WERI-Rb-1 (cell line): Measurements from ENCODE around the gene HPCA.

Experiments
- DNase-seq: peaks from one replicate; pipeline ENCODE4 v3.0.0-alpha.2; 2020
- H3K27ac ChIP-seq: fragments of 250-450 bp; sonication (Bioruptor Pico); 2 replicates; pipeline ENCODE4 v1.5.1; 2020; ENCODE audit warnings: mild to moderate bottlenecking, moderate library complexity
- H3K27me3 ChIP-seq: fragments of 250-450 bp; sonication (Bioruptor Pico); 2 replicates; pipeline ENCODE4 v1.5.1; 2021; ENCODE audit warnings: mild to moderate bottlenecking, low read depth, moderate library complexity; ENCODE audit not compliant: insufficient read depth, severe bottlenecking
- H3K36me3 ChIP-seq: fragments of 250-450 bp; sonication (Bioruptor Pico); 2 replicates; pipeline ENCODE4 v1.5.1; 2020; ENCODE audit warnings: mild to moderate bottlenecking, moderate library complexity
- H3K4me3 ChIP-seq: 2 replicates; pipeline ENCODE4 v1.5.1; 2011; ENCODE audit warnings: low read depth, mild to moderate bottlenecking, control low read depth, low read length
- H3K9me3 ChIP-seq: fragments of 250-450 bp; sonication (Bioruptor Pico); 2 replicates; pipeline ENCODE4 v1.5.1; 2021; ENCODE audit warnings: mild to moderate bottlenecking, moderate library complexity; ENCODE audit not compliant: severe bottlenecking
- TF ChIP-seq, protein P1 (sequence below): IDR thresholded peaks from 2 replicates; pipeline ENCODE4 v1.5.1; 2011; ENCODE audit warnings: low read depth, mild to moderate bottlenecking, control low read depth, inconsistent platforms, low read length

Gene HPCA

DNA sequence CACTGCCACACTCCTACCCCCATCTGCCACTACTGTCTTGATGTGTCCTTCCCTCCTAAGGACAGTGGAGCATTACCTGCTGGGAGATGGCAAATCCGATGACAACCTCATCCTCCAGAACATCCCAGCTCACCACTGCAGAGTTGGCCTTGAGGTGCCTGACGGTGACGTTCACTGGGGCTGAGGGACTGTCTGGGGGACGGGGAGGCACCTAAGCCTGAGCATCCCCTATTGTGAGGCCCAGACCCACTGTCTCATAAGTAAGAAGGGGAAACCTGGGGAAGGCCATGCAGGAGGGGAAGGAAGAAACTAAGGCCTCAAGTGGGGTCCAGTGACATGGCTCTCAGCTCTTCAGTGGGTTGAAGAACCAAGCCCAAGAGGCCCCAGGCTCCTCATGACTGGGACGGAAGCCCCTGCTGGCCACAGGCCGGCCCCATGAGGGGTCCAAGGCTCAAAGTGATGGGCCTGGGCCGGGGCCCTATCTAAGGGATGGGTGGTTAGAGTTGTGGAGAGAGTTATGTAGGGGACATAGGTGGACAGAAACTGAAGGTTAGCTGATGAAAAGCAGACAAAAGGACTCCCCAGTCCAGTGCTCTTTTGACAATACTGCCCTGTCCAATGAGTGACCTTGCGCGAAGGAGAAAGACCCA lies 17.4 kb upstream of the HPCA start:
- H3K36me3 ChIP-seq, result peaks cover 29% of the 10 kb centered on the region
- TF ChIP-seq, protein P1, sequence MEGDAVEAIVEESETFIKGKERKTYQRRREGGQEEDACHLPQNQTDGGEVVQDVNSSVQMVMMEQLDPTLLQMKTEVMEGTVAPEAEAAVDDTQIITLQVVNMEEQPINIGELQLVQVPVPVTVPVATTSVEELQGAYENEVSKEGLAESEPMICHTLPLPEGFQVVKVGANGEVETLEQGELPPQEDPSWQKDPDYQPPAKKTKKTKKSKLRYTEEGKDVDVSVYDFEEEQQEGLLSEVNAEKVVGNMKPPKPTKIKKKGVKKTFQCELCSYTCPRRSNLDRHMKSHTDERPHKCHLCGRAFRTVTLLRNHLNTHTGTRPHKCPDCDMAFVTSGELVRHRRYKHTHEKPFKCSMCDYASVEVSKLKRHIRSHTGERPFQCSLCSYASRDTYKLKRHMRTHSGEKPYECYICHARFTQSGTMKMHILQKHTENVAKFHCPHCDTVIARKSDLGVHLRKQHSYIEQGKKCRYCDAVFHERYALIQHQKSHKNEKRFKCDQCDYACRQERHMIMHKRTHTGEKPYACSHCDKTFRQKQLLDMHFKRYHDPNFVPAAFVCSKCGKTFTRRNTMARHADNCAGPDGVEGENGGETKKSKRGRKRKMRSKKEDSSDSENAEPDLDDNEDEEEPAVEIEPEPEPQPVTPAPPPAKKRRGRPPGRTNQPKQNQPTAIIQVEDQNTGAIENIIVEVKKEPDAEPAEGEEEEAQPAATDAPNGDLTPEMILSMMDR, result no peak
- no peak overlapping the region for H3K27ac ChIP-seq
- H3K9me3 ChIP-seq, result no peaks in the 10 kb centered on the region
- DNase-seq, result no peak
- no peak overlapping the region for H3K4me3 ChIP-seq
- no peaks in the 10 kb centered on the region for H3K27me3 ChIP-seq

GRCh38 chr1:32869923-32870614 lies 16.2 kb upstream of the HPCA start:
- H3K27me3 ChIP-seq, result no peaks in the 10 kb centered on the region
- no peaks in the 10 kb centered on the region for H3K9me3 ChIP-seq
- peak overlapping the region; percentile 59 for H3K4me3 ChIP-seq
- DNase-seq, result peak; percentile 44
- TF ChIP-seq, protein P1, result no peak
- peaks cover 24% of the 10 kb centered on the region for H3K36me3 ChIP-seq
- H3K27ac ChIP-seq, result peak overlapping the region; percentile 46; the same call in 1 of the 2 replicates

- H3K27ac ChIP-seq, result peak within 1 kb of the TSS; percentile 60
- peak within 1 kb of the TSS; percentile 59 for H3K4me3 ChIP-seq
- H3K36me3 ChIP-seq, result peaks cover 20% of the 10 kb centered on the region
- no peaks in the 10 kb centered on the region for H3K27me3 ChIP-seq
- DNase-seq, result no peak
- no peaks in the 10 kb centered on the region for H3K9me3 ChIP-seq
- TF ChIP-seq, protein P1, result no peak
Observed at GRCh38 chr1:32870615-32871363, 15.5 kb upstream of the HPCA start, which contains the start of gene FNDC5. FNDC5 (minus strand) TSS chr1:32870912.

DNA sequence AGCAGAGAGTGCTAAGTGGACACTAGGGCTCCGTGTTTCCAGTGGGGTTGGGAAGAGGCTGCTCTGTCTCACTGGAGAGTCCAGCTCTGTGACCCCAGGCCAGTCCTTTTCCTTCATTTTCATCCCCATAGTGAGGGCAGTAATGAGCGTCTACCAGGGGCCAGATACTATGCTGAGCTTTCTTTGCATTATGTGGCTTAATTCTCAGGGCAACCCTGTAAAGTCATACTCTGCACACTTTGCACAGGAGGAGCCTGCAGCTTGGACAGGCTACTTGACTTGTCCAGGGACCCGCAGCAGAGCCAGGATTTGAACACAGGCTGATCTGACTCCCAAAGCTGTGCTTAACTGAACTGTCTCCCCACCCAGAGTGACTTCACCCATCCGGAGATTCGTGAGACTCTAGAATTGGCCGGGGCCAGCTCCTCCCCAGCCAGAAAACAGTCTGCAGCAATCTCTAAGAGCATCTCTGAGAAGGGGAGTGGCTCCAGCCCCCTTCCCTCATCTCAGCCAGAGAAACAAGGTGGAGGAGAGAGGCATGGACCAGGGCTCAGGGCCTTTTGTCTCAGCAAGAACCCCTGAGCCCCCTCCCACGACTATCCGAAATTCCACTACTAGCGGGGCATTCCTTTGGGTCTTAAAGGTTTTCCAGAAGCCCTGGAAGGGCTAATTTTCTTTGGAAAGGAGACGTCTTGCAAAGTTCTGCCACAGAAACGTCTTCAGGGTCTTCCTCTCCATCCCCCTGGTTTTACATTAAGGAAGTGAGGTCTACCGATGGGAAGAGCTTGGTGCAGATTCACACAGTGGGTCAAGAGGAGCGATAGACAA lies 14.7 kb upstream of the HPCA start:
- Histone ChIP-seq H3K27ac (peak overlapping the region; percentile 63), H3K9me3 (no peaks in the 10 kb centered on the region), H3K4me3 (peak overlapping the region; percentile 52), H3K27me3 (no peaks in the 10 kb centered on the region), H3K36me3 (peaks cover 14% of the 10 kb centered on the region)
- DNase-seq, result peak; percentile 42
- TF ChIP-seq, protein P1, result no peak

GRCh38 chr1:32872192-32872460 lies 14.2 kb upstream of the HPCA start:
- no peaks in the 10 kb centered on the region for H3K27me3 ChIP-seq
- H3K27ac ChIP-seq, result peak overlapping the region; percentile 63
- no peaks in the 10 kb centered on the region for H3K9me3 ChIP-seq
- H3K4me3 ChIP-seq, result peak overlapping the region; percentile 52
- DNase-seq, result no peak
- TF ChIP-seq, protein P1, result no peak
- H3K36me3 ChIP-seq, result peaks cover 11% of the 10 kb centered on the region
